Measurements from ENCODE around the gene MRGPRG.

Gene MRGPRG

GRCh38 chr11:3192511-3193372 lies 25.9 kb downstream of the MRGPRG start:
- no peaks in the 10 kb centered on the region for H3K4me1 ChIP-seq (ENCODE audit: control insufficient read depth, low read length)
- H3K79me2 ChIP-seq (ENCODE audit: control insufficient read depth, low read length), result no peaks in the 10 kb centered on the region
- no peaks in the 10 kb centered on the region for H3K36me3 ChIP-seq (ENCODE audit: control insufficient read depth, low read length)
- H3F3A ChIP-seq (ENCODE audit: control insufficient read depth, insufficient read depth), result no peaks in the 10 kb centered on the region
- no peaks in the 10 kb centered on the region for H4K20me1 ChIP-seq (ENCODE audit: control insufficient read depth, insufficient read depth, low read depth, low read length)
- no peak overlapping the region for H3K27ac ChIP-seq (ENCODE audit: low read depth, low read length)
- no peaks in the 10 kb centered on the region for H3K9me2 ChIP-seq (replicated peaks; ENCODE audit: control insufficient read depth, low read length)
- no peak for TF ChIP-seq CTCF (IDR thresholded peaks at IDR 0.05; ENCODE audit: low read depth, low read length, poor library complexity, severe bottlenecking)
- no peak for TF ChIP-seq EZH2phosphoT487 (IDR thresholded peaks at IDR 0.05; ENCODE audit: borderline replicate concordance, low read length)
- no peak overlapping the region for H3K4me3 ChIP-seq (ENCODE audit: low read length)
- H3K4me2 ChIP-seq (ENCODE audit: low read length), result no peak overlapping the region
- H3K9me3 ChIP-seq (ENCODE audit: control insufficient read depth, insufficient read depth, low read length), result no peaks in the 10 kb centered on the region
- no peaks in the 10 kb centered on the region for H3K27me3 ChIP-seq (ENCODE audit: control insufficient read depth, low read length)

GRCh38 chr11:3191586-3192324 lies 26.9 kb downstream of the MRGPRG start:
- no peaks in the 10 kb centered on the region for H3K9me3 ChIP-seq (ENCODE audit: control insufficient read depth, insufficient read depth, low read length)
- no peak overlapping the region for H3K27ac ChIP-seq (ENCODE audit: low read depth, low read length)
- TF ChIP-seq EZH2phosphoT487 (IDR thresholded peaks at IDR 0.05; ENCODE audit: borderline replicate concordance, low read length) (no peak), CTCF (IDR thresholded peaks at IDR 0.05; ENCODE audit: low read depth, low read length, poor library complexity, severe bottlenecking) (no peak)
- H3K9me2 ChIP-seq (replicated peaks; ENCODE audit: control insufficient read depth, low read length), result no peaks in the 10 kb centered on the region
- H4K20me1 ChIP-seq (ENCODE audit: control insufficient read depth, insufficient read depth, low read depth, low read length), result no peaks in the 10 kb centered on the region
- H3K4me3 ChIP-seq (ENCODE audit: low read length), result no peak overlapping the region
- no peaks in the 10 kb centered on the region for H3F3A ChIP-seq (ENCODE audit: control insufficient read depth, insufficient read depth)
- no peaks in the 10 kb centered on the region for H3K79me2 ChIP-seq (ENCODE audit: control insufficient read depth, low read length)
- no peaks in the 10 kb centered on the region for H3K4me1 ChIP-seq (ENCODE audit: control insufficient read depth, low read length)
- no peak overlapping the region for H3K4me2 ChIP-seq (ENCODE audit: low read length)
- no peaks in the 10 kb centered on the region for H3K27me3 ChIP-seq (ENCODE audit: control insufficient read depth, low read length)
- H3K36me3 ChIP-seq (ENCODE audit: control insufficient read depth, low read length), result no peaks in the 10 kb centered on the region

GRCh38 chr11:3190600-3190999 lies 28.0 kb downstream of the MRGPRG start:
- no peaks in the 10 kb centered on the region for H3K79me2 ChIP-seq (ENCODE audit: control insufficient read depth, low read length)
- H3K4me3 ChIP-seq (ENCODE audit: low read length), result no peak overlapping the region
- H3K9me3 ChIP-seq (ENCODE audit: control insufficient read depth, insufficient read depth, low read length), result no peaks in the 10 kb centered on the region
- H3K9me2 ChIP-seq (replicated peaks; ENCODE audit: control insufficient read depth, low read length), result no peaks in the 10 kb centered on the region
- no peak overlapping the region for H3K27ac ChIP-seq (ENCODE audit: low read depth, low read length)
- H3K4me2 ChIP-seq (ENCODE audit: low read length), result no peak overlapping the region
- H3K4me1 ChIP-seq (ENCODE audit: control insufficient read depth, low read length), result no peaks in the 10 kb centered on the region
- H4K20me1 ChIP-seq (ENCODE audit: control insufficient read depth, insufficient read depth, low read depth, low read length), result no peaks in the 10 kb centered on the region
- H3K27me3 ChIP-seq (ENCODE audit: control insufficient read depth, low read length), result no peaks in the 10 kb centered on the region
- no peaks in the 10 kb centered on the region for H3K36me3 ChIP-seq (ENCODE audit: control insufficient read depth, low read length)
- no peaks in the 10 kb centered on the region for H3F3A ChIP-seq (ENCODE audit: control insufficient read depth, insufficient read depth)
- no peak for TF ChIP-seq EZH2phosphoT487 (IDR thresholded peaks at IDR 0.05; ENCODE audit: borderline replicate concordance, low read length)
- TF ChIP-seq CTCF (IDR thresholded peaks at IDR 0.05; ENCODE audit: low read depth, low read length, poor library complexity, severe bottlenecking), result no peak
